Keratinocyte (primary cell): ENCODE data around the gene AAMP. TPM values are rescaled to one million over a fixed set of nuclear protein-coding genes. Genes with fewer than 3 reads are reported as not detected.

ENCODE experiments used
- DNase-seq: peaks from one replicate; pipeline ENCODE4 v3.0.0-alpha.2; 2011; ENCODE audit warnings: low read depth, missing footprints, low spot score
- FAIRE-seq: peaks from 2 replicates; lab custom pipeline; 2011; peaks lifted over from hg19 to GRCh38; lab: Jason Lieb, UNC
- H2AFZ ChIP-seq: 2 replicates; pipeline ENCODE4 v1.6.0; 2012; ENCODE audit warnings: low read length, control low read depth, inconsistent platforms; ENCODE audit not compliant: control insufficient read depth
- H3K27ac ChIP-seq: 2 replicates; pipeline ENCODE4 v1.5.1; 2011; ENCODE audit warnings: low read length; ENCODE audit not compliant: control insufficient read depth, insufficient read depth
- H3K27me3 ChIP-seq: 3 replicates; pipeline ENCODE4 v1.6.0; 2011; ENCODE audit warnings: low read length; ENCODE audit not compliant: control insufficient read depth, insufficient read depth; ENCODE audit errors: extremely low read depth
- H3K36me3 ChIP-seq, 2 experiments: 2 replicates in 1 of 2; 3 replicates in 1 of 2; pipeline ENCODE4 v1.5.1; 2011; ENCODE audit warnings: low read length in 2 of 2, mild to moderate bottlenecking in 1 of 2; ENCODE audit not compliant: control insufficient read depth in 2 of 2, insufficient read depth in 2 of 2; ENCODE audit errors: extremely low read depth in 1 of 2
- H3K4me1 ChIP-seq: 3 replicates; pipeline ENCODE4 v1.5.1; 2011; ENCODE audit warnings: low read length; ENCODE audit not compliant: control insufficient read depth, insufficient read depth; ENCODE audit errors: extremely low read depth
- H3K4me2 ChIP-seq: 3 replicates; pipeline ENCODE4 v1.6.0; 2011; ENCODE audit warnings: low read depth, low read length; ENCODE audit not compliant: control insufficient read depth, insufficient read depth; ENCODE audit errors: extremely low read depth
- H3K4me3 ChIP-seq, 3 experiments: fragments of 200-600 bp in 1 of 3; sonication (generic) in 1 of 3; 2 replicates in 2 of 3; 3 replicates in 1 of 3; pipeline ENCODE4 v1.5.1; 2011 to 2016; ENCODE audit warnings: low read length in 3 of 3, mild to moderate bottlenecking in 3 of 3, control low read depth in 2 of 3, inconsistent platforms in 1 of 3, low read depth in 1 of 3, mixed read lengths in 1 of 3, mixed run types in 1 of 3, moderate library complexity in 1 of 3; ENCODE audit not compliant: control insufficient read depth in 2 of 3, insufficient read depth in 2 of 3; ENCODE audit errors: extremely low read depth in 1 of 3
- H3K79me2 ChIP-seq: 2 replicates; pipeline ENCODE4 v1.6.0; 2012; ENCODE audit warnings: low read length; ENCODE audit not compliant: control insufficient read depth, insufficient read depth
- H3K9ac ChIP-seq: 3 replicates; pipeline ENCODE4 v1.6.0; 2011; ENCODE audit warnings: low read length; ENCODE audit not compliant: control insufficient read depth, insufficient read depth; ENCODE audit errors: extremely low read depth
- H3K9me1 ChIP-seq: 3 replicates; pipeline ENCODE4 v1.6.0; 2011; ENCODE audit warnings: low read length; ENCODE audit not compliant: control insufficient read depth, insufficient read depth; ENCODE audit errors: extremely low read depth
- H3K9me3 ChIP-seq: 2 replicates; pipeline ENCODE4 v1.5.1; 2012; ENCODE audit warnings: low read depth, low read length; ENCODE audit not compliant: control insufficient read depth
- H4K20me1 ChIP-seq: 3 replicates; pipeline ENCODE4 v1.6.0; 2011; ENCODE audit warnings: low read length; ENCODE audit not compliant: control insufficient read depth, insufficient read depth; ENCODE audit errors: extremely low read depth
- CTCF ChIP-seq, 3 experiments: IDR thresholded peaks in 1 of 3; conservative IDR thresholded peaks in 1 of 3; optimal IDR thresholded peaks in 1 of 3; 2 replicates in 2 of 3; 3 replicates in 1 of 3; pipeline versions ENCODE3 to v1.5.1; 2011; ENCODE audit warnings: low read length in 3 of 3, mild to moderate bottlenecking in 3 of 3, moderate library complexity in 2 of 3, control low read depth in 1 of 3, inconsistent platforms in 1 of 3; ENCODE audit not compliant: insufficient read depth in 2 of 3; ENCODE audit errors: extremely low read depth in 1 of 3
- EZH2 ChIP-seq: IDR thresholded peaks from one replicate; pipeline ENCODE4 v1.6.1; 2012; ENCODE audit warnings: inconsistent platforms, mild to moderate bottlenecking, low read length, moderate library complexity
- dilution Hi-C: fragments of 300-500 bp; cut with MboI; formaldehyde crosslinking; loops from one replicate; pipeline ENCODE4 v1.7.0; 2020; ENCODE audit warnings: low sequenced_read_pairs; ENCODE audit not compliant: extremely low pct_ligation_motif_present
- polyA plus RNA-seq, 5 experiments: library from polyadenylated mRNA; depleted of rRNA in 3 of 5; stranded (reverse) in 3 of 5; stranded (forward) in 1 of 5; unstranded in 1 of 5; fragments of >200 nt; gene quantifications; 1 replicate in 1 of 5; 2 replicates in 3 of 5; 3 replicates in 1 of 5; pipeline versions ENCODE4 v1.2.1 to v1.2.3, GENCODE V29; 2011 to 2012; ENCODE audit warnings: missing spikeins in 2 of 5, low read depth in 1 of 5, low replicate concordance in 1 of 5

Gene AAMP
- polyA plus RNA-seq, 1 donor (not counting 4 experiments of a cell fraction or from before 2014, with no cell fraction given) = 78.4 TPM

GRCh38 chr2:218230882-218231281 lies 39.1 kb downstream of the AAMP start:
- H4K20me1 ChIP-seq = peaks cover 23% of the 10 kb centered on the region

GRCh38 chr2:218229851-218230250 lies 40.1 kb downstream of the AAMP start:
- Histone ChIP-seq H3K27ac (peak overlapping the region; percentile 73), H3K36me3 (peaks cover 37% of the 10 kb centered on the region in 2 experiments), H3K9me1 (no peaks in the 10 kb centered on the region), H4K20me1 (peaks cover 26% of the 10 kb centered on the region), H3K27me3 (no peaks in the 10 kb centered on the region), H3K9ac (peak overlapping the region; percentile 30), H3K4me3 (peak overlapping the region in 2 of 3 experiments; percentile 3 to 21), H3K79me2 (peaks cover 66% of the 10 kb centered on the region), H3K4me2 (peak overlapping the region; percentile 65), H2AFZ (no peak overlapping the region), H3K4me1 (peaks cover 31% of the 10 kb centered on the region), H3K9me3 (no peaks in the 10 kb centered on the region)
- TF ChIP-seq EZH2 (no peak), CTCF (optimal IDR thresholded peaks at IDR 0.05 in 1 of 3, IDR thresholded peaks at IDR 0.05 in 1 of 3, conservative IDR thresholded peaks at IDR 0.05 in 1 of 3; ENCODE audit: extremely low read depth in 1 of 3, insufficient read depth in 2 of 3, low read length in 3 of 3) (no peak)
- dilution Hi-C loops = no loop called here
- DNase-seq (no peak), FAIRE-seq (peak; percentile 9)

More at GRCh38 chr2:218230882-218231281, 39.1 kb downstream of the AAMP start:
- Histone ChIP-seq H3K4me3 (no peak overlapping the region), H3K27ac (no peak overlapping the region), H3K4me2 (no peak overlapping the region), H3K4me1 (peaks cover 31% of the 10 kb centered on the region), H3K27me3 (no peaks in the 10 kb centered on the region), H3K9me1 (no peaks in the 10 kb centered on the region), H3K9me3 (no peaks in the 10 kb centered on the region), H2AFZ (no peak overlapping the region), H3K9ac (no peak overlapping the region), H3K36me3 (peaks cover 33 to 42% of the 10 kb centered on the region in 2 experiments), H3K79me2 (peaks cover 66% of the 10 kb centered on the region)
- TF ChIP-seq EZH2 (no peak), CTCF (optimal IDR thresholded peaks at IDR 0.05 in 1 of 3, IDR thresholded peaks at IDR 0.05 in 1 of 3, conservative IDR thresholded peaks at IDR 0.05 in 1 of 3; ENCODE audit: extremely low read depth in 1 of 3, insufficient read depth in 2 of 3, low read length in 3 of 3) (peak in 1 of 3 experiments; percentile 38)
- DNase-seq (no peak), FAIRE-seq (no peak)
- dilution Hi-C loops = no loop called here
